Esophagus squamous epithelium (tissue), 5 donors: Measurements from ENCODE around the gene SEMA6B. TPM values are rescaled to one million over a fixed set of nuclear protein-coding genes. Genes with fewer than 3 reads are reported as not detected.

Experiments
- DNase-seq: peaks from one replicate; lab custom pipeline; 2025; lab: John Stamatoyannopoulos, UW
- H3K27ac ChIP-seq, 4 donors: fragments of 200-600 bp; sonication (generic); one replicate each; pipeline ENCODE4 v1.5.1; 2016 to 2019; ENCODE audit warnings: mild to moderate bottlenecking in 1 of 4
- H3K27me3 ChIP-seq, 4 donors: fragments of 200-600 bp; sonication (generic); 1 replicate in 3 of 4; 2 replicates in 1 of 4; pipeline versions ENCODE4 v1.5.1 to v1.6.0; 2017 to 2021; ENCODE audit warnings: antibody characterized with exemption in 1 of 4
- H3K36me3 ChIP-seq, 3 donors: fragments of 200-600 bp; sonication (generic); one replicate each; pipeline ENCODE4 v1.5.1; 2016 to 2019
- H3K4me1 ChIP-seq, 3 donors: fragments of 200-600 bp; sonication (generic); one replicate each; pipeline ENCODE4 v1.5.1; 2017 to 2019
- H3K4me3 ChIP-seq, 4 donors: fragments of 200-600 bp; sonication (generic); 1 replicate in 3 of 4; 2 replicates in 1 of 4; pipeline ENCODE4 v1.5.1; 2016 to 2019; ENCODE audit warnings: mild to moderate bottlenecking in 2 of 4, moderate library complexity in 1 of 4
- H3K9me3 ChIP-seq, 3 donors: fragments of 200-600 bp; sonication (generic); one replicate each; pipeline ENCODE4 v1.5.1; 2016 to 2019
- POLR2A ChIP-seq, 4 donors: fragments of 450-650 bp; IDR thresholded peaks; one replicate each; pipeline ENCODE4 v1.6.1; 2017; ENCODE audit warnings: antibody characterized with exemption in 4 of 4, mild to moderate bottlenecking in 4 of 4, moderate library complexity in 3 of 4
- WGBS, 2 donors: methylation state at CpG; one replicate each; pipeline ENCODE4 v1.1.5; 2018; 5-methylcytosine and 5-hydroxymethylcytosine counted together
- intact Hi-C: fragments of 100-400 bp; cut with DNase I; formaldehyde crosslinking; loops from one replicate; pipeline ENCODE4 v1.15.0; 2022
- total RNA-seq, 4 donors: library from RNA; depleted of rRNA; stranded (reverse); fragments of >200 nt; gene quantifications; one replicate each; pipeline ENCODE4 v1.1.0, GENCODE V29; 2016
- TF ChIP-seq, protein P1 (sequence below), 6 experiments: fragments of 450-650 bp in 4 of 6; fragments of 200-600 bp in 2 of 6; sonication (generic) in 2 of 6; IDR thresholded peaks; one replicate each; pipeline ENCODE4 v1.5.1; 2016 to 2019; ENCODE audit warnings: antibody characterized with exemption in 6 of 6, mild to moderate bottlenecking in 4 of 6, moderate library complexity in 4 of 6
- donor health status: DM: yes; HTN: yes; CAD: no.

SEMA6B gene
- total RNA-seq, 4 donors from 2014 or later, result 0.61 to 4.3 (median 1.8) TPM

DNA sequence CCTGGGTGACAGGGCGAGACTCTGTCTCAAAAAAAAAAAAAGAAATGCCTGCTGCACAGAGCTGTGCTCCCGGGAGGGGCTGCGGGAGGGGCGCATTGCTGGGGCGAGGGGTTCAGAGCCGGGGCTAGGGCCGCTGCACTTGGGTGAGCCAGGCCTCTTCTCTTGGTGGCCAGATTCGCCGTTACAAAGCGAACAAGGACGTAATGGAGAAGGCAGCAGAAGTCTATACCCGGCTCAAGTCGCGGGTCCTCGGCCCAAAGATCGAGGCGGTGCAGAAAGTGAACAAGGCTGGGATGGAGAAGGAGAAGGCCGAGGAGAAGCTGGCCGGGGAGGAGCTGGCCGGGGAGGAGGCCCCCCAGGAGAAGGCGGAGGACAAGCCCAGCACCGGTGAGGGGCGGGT is 60.2 kb downstream of the SEMA6B start:
- TF ChIP-seq POLR2A (IDR thresholded peaks at IDR 0.05), result no peak
- TF ChIP-seq, protein P1, sequence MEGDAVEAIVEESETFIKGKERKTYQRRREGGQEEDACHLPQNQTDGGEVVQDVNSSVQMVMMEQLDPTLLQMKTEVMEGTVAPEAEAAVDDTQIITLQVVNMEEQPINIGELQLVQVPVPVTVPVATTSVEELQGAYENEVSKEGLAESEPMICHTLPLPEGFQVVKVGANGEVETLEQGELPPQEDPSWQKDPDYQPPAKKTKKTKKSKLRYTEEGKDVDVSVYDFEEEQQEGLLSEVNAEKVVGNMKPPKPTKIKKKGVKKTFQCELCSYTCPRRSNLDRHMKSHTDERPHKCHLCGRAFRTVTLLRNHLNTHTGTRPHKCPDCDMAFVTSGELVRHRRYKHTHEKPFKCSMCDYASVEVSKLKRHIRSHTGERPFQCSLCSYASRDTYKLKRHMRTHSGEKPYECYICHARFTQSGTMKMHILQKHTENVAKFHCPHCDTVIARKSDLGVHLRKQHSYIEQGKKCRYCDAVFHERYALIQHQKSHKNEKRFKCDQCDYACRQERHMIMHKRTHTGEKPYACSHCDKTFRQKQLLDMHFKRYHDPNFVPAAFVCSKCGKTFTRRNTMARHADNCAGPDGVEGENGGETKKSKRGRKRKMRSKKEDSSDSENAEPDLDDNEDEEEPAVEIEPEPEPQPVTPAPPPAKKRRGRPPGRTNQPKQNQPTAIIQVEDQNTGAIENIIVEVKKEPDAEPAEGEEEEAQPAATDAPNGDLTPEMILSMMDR (IDR thresholded peaks at IDR 0.05), result no peak
- Histone ChIP-seq H3K27ac (no peak overlapping the region), H3K4me1 (no peaks in the 10 kb centered on the region), H3K9me3 (no peaks in the 10 kb centered on the region), H3K36me3 (peaks cover 35 to 98% (median 49%) of the 10 kb centered on the region in 3 donors), H3K27me3 (no peaks in the 10 kb centered on the region), H3K4me3 (no peak overlapping the region)
- no peak for DNase-seq
- intact Hi-C loops, result no loop called here
- 92 to 93% methylated on average over 17 to 19 of the region's 23 CpGs for WGBS, 2 donors

- Histone ChIP-seq H3K27ac (no peak overlapping the region), H3K9me3 (no peaks in the 10 kb centered on the region), H3K27me3 (no peaks in the 10 kb centered on the region), H3K4me3 (no peak overlapping the region), H3K4me1 (no peaks in the 10 kb centered on the region), H3K36me3 (peaks cover 41 to 100% (median 49%) of the 10 kb centered on the region in 3 donors)
- intact Hi-C loops, result no loop called here
- TF ChIP-seq, protein P1 (IDR thresholded peaks at IDR 0.05), result no peak
- no peak for TF ChIP-seq POLR2A (IDR thresholded peaks at IDR 0.05)
- WGBS, 2 donors, result no CpG with 5 or more reads among the region's 12 CpGs
- no peak for DNase-seq
Observed at GRCh38 chr19:4498694-4499093, 60.8 kb downstream of the SEMA6B start.

GRCh38 chr19:4497770-4498389 is 61.6 kb downstream of the SEMA6B start:
- Histone ChIP-seq H3K27me3 (no peaks in the 10 kb centered on the region), H3K36me3 (peaks cover 48 to 98% (median 50%) of the 10 kb centered on the region in 3 donors), H3K9me3 (no peaks in the 10 kb centered on the region), H3K4me1 (no peaks in the 10 kb centered on the region), H3K27ac (no peak overlapping the region), H3K4me3 (no peak overlapping the region)
- no peak for DNase-seq
- WGBS, 2 donors, result no CpG with 5 or more reads among the region's 25 CpGs
- intact Hi-C loops, result no loop called here
- TF ChIP-seq, protein P1 (IDR thresholded peaks at IDR 0.05), result no peak
- no peak for TF ChIP-seq POLR2A (IDR thresholded peaks at IDR 0.05)

- no peaks in the 10 kb centered on the region for H3K27me3 ChIP-seq
- no peak overlapping the region for H3K4me3 ChIP-seq
- no peaks in the 10 kb centered on the region for H3K9me3 ChIP-seq
- TF ChIP-seq, protein P1 (IDR thresholded peaks at IDR 0.05), result no peak
- no peak for TF ChIP-seq POLR2A (IDR thresholded peaks at IDR 0.05)
- intact Hi-C loops, result no loop called here
- H3K36me3 ChIP-seq, result peaks cover 41 to 92% (median 43%) of the 10 kb centered on the region in 3 donors
- H3K27ac ChIP-seq, result no peak overlapping the region
- WGBS, 2 donors, result 97% methylated on average over 5 of the region's 18 CpGs; no CpG with 5 or more reads in 1 of the 2 donors
- no peaks in the 10 kb centered on the region for H3K4me1 ChIP-seq
- no peak for DNase-seq
Observed at GRCh38 chr19:4496304-4496703, 63.2 kb downstream of the SEMA6B start.

DNA sequence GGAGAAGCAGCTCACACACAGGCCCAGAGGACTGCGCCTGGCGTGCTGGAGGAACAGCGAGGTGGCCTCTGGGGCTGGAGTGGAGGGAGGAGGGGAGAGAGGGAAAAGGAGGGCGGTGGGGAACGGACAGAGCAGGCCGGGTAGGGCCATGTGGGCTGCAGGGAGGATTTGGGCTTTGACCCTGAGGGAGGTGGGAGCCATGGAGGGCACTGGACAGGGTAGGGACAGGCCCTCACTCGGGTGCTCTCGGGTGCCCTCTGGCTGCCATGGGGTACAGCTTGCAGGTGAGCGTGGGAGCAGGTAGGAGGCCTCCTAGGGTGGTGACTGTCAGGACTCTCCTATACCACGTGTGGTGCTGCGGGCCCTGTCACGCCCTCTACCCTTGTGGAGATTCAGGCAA is 64.0 kb downstream of the SEMA6B start:
- WGBS, 2 donors, result 61 to 94% methylated on average over 7 to 12 of the region's 12 CpGs
- intact Hi-C loops, result no loop called here
- Histone ChIP-seq H3K4me1 (no peaks in the 10 kb centered on the region), H3K4me3 (no peak overlapping the region), H3K27ac (no peak overlapping the region), H3K27me3 (no peaks in the 10 kb centered on the region), H3K9me3 (no peaks in the 10 kb centered on the region), H3K36me3 (peaks cover 35 to 92% (median 40%) of the 10 kb centered on the region in 3 donors)
- no peak for DNase-seq
- TF ChIP-seq POLR2A (IDR thresholded peaks at IDR 0.05), result no peak
- TF ChIP-seq, protein P1 (IDR thresholded peaks at IDR 0.05), result peak in 5 of 6 experiments; percentile 16 to 63 (median 37)
